ENCODE data around the gene TTLL12. TPM values are rescaled to one million over a fixed set of nuclear protein-coding genes. Genes with fewer than 3 reads are reported as not detected.

TTLL12 gene
- total RNA-seq, 1 donor from 2014 or later = 15.1 TPM

DNA sequence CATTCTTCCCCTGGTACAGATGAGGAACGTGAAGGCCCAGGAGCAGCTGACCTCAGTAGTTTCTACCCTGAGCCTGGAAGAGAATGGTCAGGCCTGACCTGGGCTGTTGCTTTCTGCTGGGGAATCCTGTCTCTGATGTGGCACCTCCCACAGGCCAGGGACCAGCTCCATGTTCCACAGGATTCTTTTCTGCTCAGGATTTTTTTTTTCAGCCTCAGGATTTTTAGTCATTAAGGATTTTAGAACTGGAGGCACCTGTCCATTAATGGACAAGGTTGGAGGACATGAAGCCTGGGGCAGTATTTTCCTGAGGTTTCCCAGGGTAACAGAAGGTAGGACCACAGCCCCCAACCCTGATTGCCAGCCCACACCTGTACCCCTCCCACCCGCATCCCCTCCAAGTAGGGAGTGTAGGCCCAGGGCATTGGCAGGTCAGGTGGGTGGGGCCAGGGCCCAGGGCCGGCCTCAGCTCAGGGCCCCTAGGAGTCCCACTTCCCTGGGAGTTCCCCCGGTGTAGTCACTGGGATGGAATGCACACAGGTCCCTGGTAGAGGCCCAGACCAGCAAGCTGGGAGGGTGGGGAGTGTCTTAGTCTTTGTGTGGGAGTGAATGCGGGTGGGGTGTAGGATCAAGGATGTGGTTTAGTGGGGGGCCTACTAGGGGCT, 60.3 kb downstream of the TTLL12 start:
- H3K27ac Mint-ChIP-seq (ENCODE audit: unreplicated experiment) = no peak overlapping the region

DNA sequence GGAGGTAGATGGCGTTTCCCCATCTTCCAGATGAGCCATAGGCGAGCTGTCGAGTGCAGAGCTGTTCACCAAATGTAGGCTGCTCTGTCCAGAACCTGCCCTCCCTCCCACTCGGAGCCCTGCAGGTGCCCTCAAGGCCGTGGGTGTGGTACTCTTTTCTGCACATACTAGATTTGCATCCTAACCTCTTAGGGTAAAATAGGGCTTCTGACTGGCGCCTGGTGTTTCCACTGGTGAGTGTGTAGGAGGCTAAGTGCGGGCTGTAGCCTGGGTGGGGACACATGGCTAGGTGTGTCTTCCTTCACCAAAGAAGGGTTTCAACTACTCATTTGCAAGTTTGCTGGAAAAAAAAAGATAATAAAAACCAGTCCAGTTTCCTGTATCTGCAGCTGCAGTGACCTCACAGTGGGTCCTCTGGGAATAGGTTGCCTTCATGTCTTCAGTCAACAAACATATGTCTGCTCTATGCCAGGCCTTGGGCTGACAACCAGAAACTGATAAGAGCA, 67.9 kb downstream of the TTLL12 start:
- no peak for DNase-seq (ENCODE audit: low spot score)
- TF ChIP-seq, protein P1, sequence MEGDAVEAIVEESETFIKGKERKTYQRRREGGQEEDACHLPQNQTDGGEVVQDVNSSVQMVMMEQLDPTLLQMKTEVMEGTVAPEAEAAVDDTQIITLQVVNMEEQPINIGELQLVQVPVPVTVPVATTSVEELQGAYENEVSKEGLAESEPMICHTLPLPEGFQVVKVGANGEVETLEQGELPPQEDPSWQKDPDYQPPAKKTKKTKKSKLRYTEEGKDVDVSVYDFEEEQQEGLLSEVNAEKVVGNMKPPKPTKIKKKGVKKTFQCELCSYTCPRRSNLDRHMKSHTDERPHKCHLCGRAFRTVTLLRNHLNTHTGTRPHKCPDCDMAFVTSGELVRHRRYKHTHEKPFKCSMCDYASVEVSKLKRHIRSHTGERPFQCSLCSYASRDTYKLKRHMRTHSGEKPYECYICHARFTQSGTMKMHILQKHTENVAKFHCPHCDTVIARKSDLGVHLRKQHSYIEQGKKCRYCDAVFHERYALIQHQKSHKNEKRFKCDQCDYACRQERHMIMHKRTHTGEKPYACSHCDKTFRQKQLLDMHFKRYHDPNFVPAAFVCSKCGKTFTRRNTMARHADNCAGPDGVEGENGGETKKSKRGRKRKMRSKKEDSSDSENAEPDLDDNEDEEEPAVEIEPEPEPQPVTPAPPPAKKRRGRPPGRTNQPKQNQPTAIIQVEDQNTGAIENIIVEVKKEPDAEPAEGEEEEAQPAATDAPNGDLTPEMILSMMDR (IDR thresholded peaks at IDR 0.05; ENCODE audit: unreplicated experiment) = no peak
- no peak overlapping the region for H3K4me3 Mint-ChIP-seq (ENCODE audit: unreplicated experiment)
- H3K27me3 Mint-ChIP-seq (ENCODE audit: unreplicated experiment) = no peaks in the 10 kb centered on the region
- H3K9me3 Mint-ChIP-seq (ENCODE audit: unreplicated experiment) = no peaks in the 10 kb centered on the region
- H3K4me1 Mint-ChIP-seq (ENCODE audit: unreplicated experiment) = no peaks in the 10 kb centered on the region
- no peak overlapping the region for H3K27ac Mint-ChIP-seq (ENCODE audit: unreplicated experiment)
- no peaks in the 10 kb centered on the region for H3K36me3 Mint-ChIP-seq (ENCODE audit: low read depth, unreplicated experiment)

More for the DNA sequence above, 60.3 kb downstream of the TTLL12 start:
- Mint-ChIP-seq H3K36me3 (ENCODE audit: low read depth, unreplicated experiment) (no peaks in the 10 kb centered on the region), H3K9me3 (ENCODE audit: unreplicated experiment) (no peaks in the 10 kb centered on the region), H3K27me3 (ENCODE audit: unreplicated experiment) (peaks cover 5% of the 10 kb centered on the region), H3K4me1 (ENCODE audit: unreplicated experiment) (peaks cover 3% of the 10 kb centered on the region), H3K4me3 (ENCODE audit: unreplicated experiment) (no peak overlapping the region)
- TF ChIP-seq, protein P1 (IDR thresholded peaks at IDR 0.05; ENCODE audit: unreplicated experiment) = no peak
- no peak for DNase-seq (ENCODE audit: low spot score)

DNA sequence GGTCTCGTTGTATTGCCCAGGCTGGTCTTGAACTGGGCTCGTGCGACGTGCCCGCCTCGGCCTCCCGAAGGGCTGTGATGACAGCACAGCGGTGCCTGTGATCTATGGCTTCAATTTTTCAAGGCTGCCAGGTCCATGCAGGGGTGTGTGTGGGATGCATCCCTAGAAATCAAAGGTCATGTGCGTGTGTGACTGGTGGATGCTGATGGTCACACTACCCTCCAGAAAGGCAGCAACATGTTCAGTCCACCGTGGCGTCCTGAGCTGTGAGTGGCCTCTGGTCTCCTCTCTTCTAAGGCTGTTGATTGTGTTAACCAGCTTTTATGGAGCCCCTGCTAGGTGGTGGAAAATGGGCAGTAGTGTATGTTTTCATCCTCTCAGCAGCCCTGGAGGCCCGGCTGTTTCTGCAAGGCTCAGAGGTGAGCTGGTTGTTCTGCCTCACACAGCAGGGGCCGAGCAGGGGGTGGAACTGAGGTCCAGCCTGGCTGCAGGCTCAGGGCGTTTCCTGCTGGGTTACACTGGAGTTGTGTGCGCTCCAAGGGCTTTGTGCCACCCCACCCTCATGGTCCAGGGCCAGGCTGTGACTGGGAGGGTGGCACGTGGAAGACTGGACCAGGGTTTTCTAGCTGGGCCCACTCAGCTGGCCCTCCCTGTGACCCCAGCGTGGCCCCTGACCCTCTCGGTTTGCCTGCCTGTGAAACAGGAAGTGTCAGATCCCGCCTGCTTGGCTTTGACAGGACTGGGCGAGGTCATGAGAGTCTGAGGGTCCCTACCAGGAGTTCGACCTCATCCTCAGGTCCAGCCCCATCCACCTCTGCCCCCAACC, 68.7 kb downstream of the TTLL12 start:
- H3K36me3 Mint-ChIP-seq (ENCODE audit: low read depth, unreplicated experiment) = no peaks in the 10 kb centered on the region
- no peaks in the 10 kb centered on the region for H3K9me3 Mint-ChIP-seq (ENCODE audit: unreplicated experiment)
- no peak overlapping the region for H3K27ac Mint-ChIP-seq (ENCODE audit: unreplicated experiment)
- TF ChIP-seq, protein P1 (IDR thresholded peaks at IDR 0.05; ENCODE audit: unreplicated experiment) = no peak
- H3K27me3 Mint-ChIP-seq (ENCODE audit: unreplicated experiment) = no peaks in the 10 kb centered on the region
- DNase-seq (ENCODE audit: low spot score) = no peak
- peaks cover 7% of the 10 kb centered on the region for H3K4me1 Mint-ChIP-seq (ENCODE audit: unreplicated experiment)
- no peak overlapping the region for H3K4me3 Mint-ChIP-seq (ENCODE audit: unreplicated experiment)

DNA sequence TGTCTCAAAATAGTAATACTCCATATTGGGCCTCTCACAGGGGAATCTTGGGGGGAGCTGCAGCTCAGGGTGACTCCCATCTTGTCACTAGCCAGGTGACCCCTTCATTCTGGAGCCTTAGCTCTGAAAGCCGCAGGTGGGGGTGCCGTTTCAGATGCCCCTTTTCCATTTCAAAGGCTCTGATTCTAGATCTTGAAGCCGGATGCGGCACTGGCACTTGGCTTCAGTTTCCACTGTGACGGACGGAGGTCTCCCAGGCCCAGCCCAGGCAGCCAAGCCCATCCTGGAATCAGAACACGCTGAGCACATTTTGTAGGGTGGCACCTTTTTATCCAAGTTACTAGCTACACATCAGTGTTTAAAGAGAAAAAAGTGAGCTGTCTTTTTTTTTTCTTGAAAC, 70.0 kb downstream of the TTLL12 start:
- TF ChIP-seq, protein P1 (IDR thresholded peaks at IDR 0.05; ENCODE audit: unreplicated experiment) = no peak
- Mint-ChIP-seq H3K4me3 (ENCODE audit: unreplicated experiment) (no peak overlapping the region), H3K36me3 (ENCODE audit: low read depth, unreplicated experiment) (no peaks in the 10 kb centered on the region), H3K27me3 (ENCODE audit: unreplicated experiment) (peaks cover 2% of the 10 kb centered on the region), H3K27ac (ENCODE audit: unreplicated experiment) (no peak overlapping the region), H3K4me1 (ENCODE audit: unreplicated experiment) (peaks cover 8% of the 10 kb centered on the region), H3K9me3 (ENCODE audit: unreplicated experiment) (no peaks in the 10 kb centered on the region)
- no peak for DNase-seq (ENCODE audit: low spot score)

Other genes starting within 250 kb of the TTLL12 start
- gene PACSIN2, start 172.0 kb downstream of the TTLL12 start, total RNA-seq (ENCODE audit: unreplicated experiment) = 93.7 TPM
- 13.0 TPM for gene TTLL1, start 97.7 kb downstream of the TTLL12 start, total RNA-seq (ENCODE audit: unreplicated experiment)
- gene BIK, start 76.4 kb downstream of the TTLL12 start, total RNA-seq (ENCODE audit: unreplicated experiment) = 0.97 TPM
- gene MCAT, start 43.7 kb downstream of the TTLL12 start, total RNA-seq (ENCODE audit: unreplicated experiment) = 10.3 TPM
- gene TSPO, start 35.6 kb downstream of the TTLL12 start, total RNA-seq (ENCODE audit: unreplicated experiment) = 38.9 TPM
- 54.7 TPM for gene SCUBE1, start 156.2 kb upstream of the TTLL12 start, total RNA-seq (ENCODE audit: unreplicated experiment)
- gene MPPED1, start 224.9 kb upstream of the TTLL12 start, total RNA-seq (ENCODE audit: unreplicated experiment) = 0.18 TPM

Measured in endothelial cell (in vitro differentiated cells).